Measurements from ENCODE around the gene PTPN5. TPM values are rescaled to one million over a fixed set of nuclear protein-coding genes. Genes with fewer than 3 reads are reported as not detected.

The PTPN5 gene
- total RNA-seq, 1 experiment from 2014 or later = 1.4 TPM

- no peaks in the 10 kb centered on the region for H3K27me3 ChIP-seq (ENCODE audit: insufficient read depth, low read length)
- Mint-ChIP-seq H3K36me3 (ENCODE audit: insufficient read depth in 1 of 3, low read depth in 3 of 3) (no peaks in the 10 kb centered on the region; a peak in 1 of 7 replicates), H3K4me3 (no peak overlapping the region), H3K27me3 (ENCODE audit: low read depth) (peaks cover 4% of the 10 kb centered on the region), H3K27ac (no peak overlapping the region), H3K9me3 (no peaks in the 10 kb centered on the region), H3K4me1 (peaks cover 0 to 3% of the 10 kb centered on the region in 2 experiments; a peak in 2 of 4 replicates)
- no peak overlapping the region for H3K23ac ChIP-seq (ENCODE audit: insufficient read length, low read depth, low read length)
- no peak overlapping the region for H2BK20ac ChIP-seq (ENCODE audit: low read depth, low read length, poor library complexity, severe bottlenecking)
- H3K9me3 ChIP-seq (ENCODE audit: control insufficient read depth, low read depth, low read length) = no peaks in the 10 kb centered on the region
- H3K56ac ChIP-seq (ENCODE audit: insufficient read length, low read depth, low read length) = no peak overlapping the region
- H2AFZ ChIP-seq (ENCODE audit: low read length) = no peak overlapping the region
- DNase-seq = no peak
- no peak overlapping the region for H3K27ac ChIP-seq (ENCODE audit: insufficient read length, low read depth, low read length)
- H3K4me1 ChIP-seq (ENCODE audit: insufficient read depth, low read length) = no peaks in the 10 kb centered on the region
- H4K20me1 ChIP-seq (ENCODE audit: control insufficient read depth, insufficient read depth, insufficient read length) = no peaks in the 10 kb centered on the region
- H3K23me2 ChIP-seq (ENCODE audit: insufficient read length, low read depth, low read length, poor library complexity, severe bottlenecking) = no peaks in the 10 kb centered on the region
- no peak overlapping the region for H4K5ac ChIP-seq (ENCODE audit: insufficient read length, low read depth, low read length)
- no peaks in the 10 kb centered on the region for H3K79me1 ChIP-seq (ENCODE audit: insufficient read depth, low read depth, low read length, poor library complexity, severe bottlenecking)
- no peaks in the 10 kb centered on the region for H3K79me2 ChIP-seq (ENCODE audit: insufficient read depth, low read length)
- no CpG with 5 or more reads among the region's 11 CpGs for WGBS (ENCODE audit: extremely low coverage, insufficient read length, low lambda C conversion rate)
- H4K8ac ChIP-seq (replicated peaks; ENCODE audit: insufficient read length, low read depth, low read length) = no peak overlapping the region
- H3T11ph ChIP-seq (ENCODE audit: low read length) = no peak overlapping the region
- no peak overlapping the region for H2BK15ac ChIP-seq (ENCODE audit: low read depth, low read length)
- H3K4ac ChIP-seq (ENCODE audit: low read depth, low read length) = no peak overlapping the region
- no peak overlapping the region for H2BK120ac ChIP-seq (ENCODE audit: low read depth, low read length, poor library complexity, severe bottlenecking)
- H2AK5ac ChIP-seq (ENCODE audit: insufficient read length, low read length) = no peak overlapping the region
- no peak for TF ChIP-seq CTCF (conservative IDR thresholded peaks at IDR 0.05)
- no peak overlapping the region for H4K91ac ChIP-seq (ENCODE audit: insufficient read length, low read depth, low read length)
- H3K4me2 ChIP-seq (ENCODE audit: insufficient read depth, insufficient read length, low read length) = no peak overlapping the region
- H2BK5ac ChIP-seq (ENCODE audit: insufficient read length, low read length) = no peak overlapping the region
- H3K18ac ChIP-seq (ENCODE audit: insufficient read length, low read depth, low read length) = no peak overlapping the region
- H2BK12ac ChIP-seq (ENCODE audit: insufficient read length, low read depth, low read length) = no peak overlapping the region
- H3K14ac ChIP-seq (ENCODE audit: insufficient read depth, low read length) = no peak overlapping the region
- H3K9ac ChIP-seq (ENCODE audit: extremely low read depth, insufficient read length, low read length) = no peak overlapping the region
These were observed 29.9 kb downstream of the PTPN5 start for GRCh38 chr11:18761741-18762140.

Data from H9 (cell line).